Thoracic aorta (tissue), 2 donors: ENCODE results near the gene SLC44A2. TPM values are rescaled to one million over a fixed set of nuclear protein-coding genes. Genes with fewer than 3 reads are reported as not detected.
"Not testable (repeated sequence)": the region's sequence is repeated elsewhere in the genome, so short reads cannot be mapped to it uniquely, and the experiment has no call there.

Experiments used
- ATAC-seq: fragments of 150-250 bp; one replicate; pipeline ENCODE4 v1.8.0; 2017; ENCODE audit warnings: low read depth; ENCODE audit not compliant: insufficient number of reproducible peaks, low FRiP score
- DNase-seq: peaks from one replicate; pipeline ENCODE4 v3.0.0-alpha.2; 2020; ENCODE audit warnings: low spot score
- H3K27ac ChIP-seq, 2 donors: fragments of 200-600 bp; sonication (generic); 1 replicate in 1 of 2; 2 replicates in 1 of 2; pipeline ENCODE4 v1.5.1; 2016; ENCODE audit warnings: mild to moderate bottlenecking in 2 of 2, moderate library complexity in 2 of 2
- H3K27me3 ChIP-seq: fragments of 200-600 bp; sonication (generic); replicated peaks from 2 replicates; pipeline ENCODE4 v1.6.0; 2016; ENCODE audit warnings: mild to moderate bottlenecking; ENCODE audit not compliant: insufficient read depth
- H3K36me3 ChIP-seq: fragments of 200-600 bp; sonication (generic); one replicate; pipeline ENCODE4 v1.5.1; 2016
- H3K4me1 ChIP-seq, 2 donors: fragments of 200-600 bp; sonication (generic); 1 replicate in 1 of 2; 2 replicates in 1 of 2; pipeline versions ENCODE4 v1.5.1 to v1.6.0; 2016; ENCODE audit warnings: low read depth in 2 of 2, mild to moderate bottlenecking in 1 of 2; ENCODE audit not compliant: control insufficient read depth in 1 of 2
- H3K4me3 ChIP-seq: fragments of 200-600 bp; sonication (generic); 2 replicates; pipeline ENCODE4 v1.5.1; 2016; ENCODE audit warnings: mild to moderate bottlenecking
- H3K9me3 ChIP-seq: fragments of 200-600 bp; sonication (generic); 2 replicates; pipeline ENCODE4 v1.5.1; 2016
- CTCF ChIP-seq: fragments of 200-600 bp; sonication (generic); IDR thresholded peaks from one replicate; pipeline ENCODE4 v1.5.1; 2019; ENCODE audit warnings: antibody characterized with exemption
- total RNA-seq, 2 donors: library from RNA; depleted of rRNA; stranded (reverse); fragments of >200 nt; gene quantifications; one replicate each; pipeline versions ENCODE4 v1.1.0 to v1.2.3, GENCODE V29; 2016

Gene SLC44A2
- total RNA-seq, 2 donors from 2014 or later, result 105 to 748 TPM

- ATAC-seq (no peak), DNase-seq (no peak)
- no peak overlapping the region for H3K4me3 ChIP-seq
- H3K4me1 ChIP-seq, result peaks cover 24 to 74% of the 10 kb centered on the region in 2 donors
- H3K9me3 ChIP-seq, result no peaks in the 10 kb centered on the region
- H3K36me3 ChIP-seq, result peaks cover 6% of the 10 kb centered on the region
- no peaks in the 10 kb centered on the region for H3K27me3 ChIP-seq
- no peak overlapping the region for H3K27ac ChIP-seq
- TF ChIP-seq CTCF, result no peak
Measured at GRCh38 chr19:10660346-10660745, 35.0 kb downstream of the SLC44A2 start.

DNA sequence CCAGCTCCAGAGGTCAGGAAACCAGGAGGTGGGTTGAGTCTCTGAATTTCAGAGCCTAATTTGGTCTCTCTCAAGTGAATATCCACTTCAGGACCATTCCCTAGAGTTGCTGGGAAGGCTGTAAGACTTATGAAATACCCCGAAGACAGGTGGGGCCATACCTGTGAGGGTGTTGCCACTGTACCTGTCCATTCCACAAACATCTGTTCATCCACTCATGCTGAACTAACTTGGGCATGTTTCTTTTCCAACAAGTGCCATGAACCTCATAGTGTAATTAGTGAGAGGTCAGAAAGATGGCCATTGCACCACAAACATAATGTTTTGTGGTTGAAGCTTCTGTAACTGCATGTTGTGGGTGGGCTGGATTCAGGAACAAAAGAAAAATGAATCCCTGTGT is 36.6 kb downstream of the SLC44A2 start:
- H3K27me3 ChIP-seq, result no peaks in the 10 kb centered on the region
- H3K27ac ChIP-seq, result no peak overlapping the region
- DNase-seq, result no peak
- no peaks in the 10 kb centered on the region for H3K9me3 ChIP-seq
- peaks cover 6% of the 10 kb centered on the region for H3K36me3 ChIP-seq
- no peak overlapping the region for H3K4me3 ChIP-seq
- TF ChIP-seq CTCF, result no peak
- ATAC-seq, result no peak
- H3K4me1 ChIP-seq, result peaks cover 13 to 59% of the 10 kb centered on the region in 2 donors

DNA sequence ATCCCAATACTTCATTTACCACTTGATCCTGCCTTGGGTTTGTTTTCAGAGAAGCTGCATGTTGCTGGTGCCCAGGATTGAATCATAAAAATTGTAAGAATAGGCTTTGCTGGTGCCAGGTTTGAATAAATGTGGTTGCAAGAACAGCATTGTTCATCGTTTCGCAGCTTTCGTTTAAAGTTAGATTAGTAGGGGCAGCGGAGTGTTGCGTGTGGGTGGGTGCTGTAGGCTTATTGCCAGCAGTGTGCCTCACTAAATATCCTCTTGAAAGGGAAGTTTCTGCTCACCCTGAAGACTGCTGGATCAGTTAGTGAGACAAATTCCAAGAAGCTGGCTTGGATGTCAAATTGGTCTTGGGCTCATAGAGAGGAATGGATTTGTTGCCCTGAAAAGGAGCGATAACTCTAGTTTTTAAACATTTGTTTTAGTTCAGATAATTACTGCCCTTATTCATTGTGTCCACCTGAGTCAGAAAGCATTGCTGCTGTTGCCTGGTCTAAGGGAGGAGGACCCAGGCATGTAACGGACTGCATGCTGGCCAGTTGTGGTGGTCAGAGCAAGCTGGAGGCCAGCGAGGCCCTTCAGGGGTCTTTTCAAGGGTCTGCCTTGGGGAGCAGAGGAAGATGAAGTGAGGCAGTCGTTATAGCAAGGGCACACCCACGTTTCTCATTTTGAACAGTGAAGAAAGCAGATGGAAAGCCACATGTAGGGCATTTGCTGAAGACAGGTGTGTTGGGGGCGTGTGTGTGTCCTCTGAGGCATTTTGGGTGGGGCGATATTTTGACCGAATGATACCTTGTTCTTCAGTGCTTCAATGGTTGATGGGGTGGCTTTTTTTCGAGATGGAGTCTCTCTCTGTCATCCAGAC is 37.3 kb downstream of the SLC44A2 start:
- ATAC-seq, result no peak
- H3K27ac ChIP-seq, result no peak overlapping the region
- H3K4me1 ChIP-seq, result peaks cover 13 to 57% of the 10 kb centered on the region in 2 donors

DNA sequence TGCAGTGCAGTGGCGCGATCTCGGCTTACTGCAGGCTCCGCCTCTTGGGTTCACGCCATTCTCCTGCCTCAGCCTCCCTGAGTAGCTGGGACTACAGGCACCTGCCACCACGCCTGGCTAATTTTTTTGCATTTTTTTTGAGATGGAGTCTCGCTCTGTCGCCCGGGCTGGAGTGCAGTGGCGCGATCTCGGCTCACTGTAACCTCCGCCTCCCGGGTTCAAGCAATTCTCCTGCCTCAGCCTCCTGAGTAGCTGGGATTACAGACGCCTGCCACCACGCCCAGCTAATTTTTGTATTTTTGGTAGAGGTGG is 37.9 kb downstream of the SLC44A2 start:
- not testable (repeated sequence) for H3K27me3 ChIP-seq, H3K27ac ChIP-seq, H3K9me3 ChIP-seq, ATAC-seq, H3K36me3 ChIP-seq, DNase-seq, H3K4me3 ChIP-seq
- H3K4me1 ChIP-seq, result peaks cover 13 to 51% of the 10 kb centered on the region in 2 donors

More for the DNA sequence above, 37.3 kb downstream of the SLC44A2 start:
- Histone ChIP-seq H3K9me3 (no peaks in the 10 kb centered on the region), H3K27me3 (no peaks in the 10 kb centered on the region), H3K36me3 (peaks cover 6% of the 10 kb centered on the region), H3K4me3 (no peak overlapping the region)
- DNase-seq, result no peak
- TF ChIP-seq CTCF, result no peak

GRCh38 chr19:10667867-10668266 is 42.5 kb downstream of the SLC44A2 start:
- ATAC-seq (no peak), DNase-seq (no peak)
- no peak overlapping the region for H3K4me3 ChIP-seq
- H3K9me3 ChIP-seq, result no peaks in the 10 kb centered on the region
- peaks cover 3 to 28% of the 10 kb centered on the region in 2 donors for H3K4me1 ChIP-seq
- H3K27ac ChIP-seq, result no peak overlapping the region
- H3K36me3 ChIP-seq, result peaks cover 16% of the 10 kb centered on the region
- no peak for TF ChIP-seq CTCF
- H3K27me3 ChIP-seq, result no peaks in the 10 kb centered on the region

GRCh38 chr19:10669246-10669645 is 43.9 kb downstream of the SLC44A2 start:
- peaks cover 28% of the 10 kb centered on the region for H3K36me3 ChIP-seq
- DNase-seq, result no peak
- no peaks in the 10 kb centered on the region for H3K9me3 ChIP-seq
- no peak overlapping the region for H3K27ac ChIP-seq
- H3K4me3 ChIP-seq, result no peak overlapping the region
- no peaks in the 10 kb centered on the region for H3K27me3 ChIP-seq
- H3K4me1 ChIP-seq, result peaks cover 0 to 14% of the 10 kb centered on the region in 2 donors
- no peak for TF ChIP-seq CTCF
- ATAC-seq, result no peak
